Measurements from ENCODE around the gene DHDH.

- TF ChIP-seq, protein P1, sequence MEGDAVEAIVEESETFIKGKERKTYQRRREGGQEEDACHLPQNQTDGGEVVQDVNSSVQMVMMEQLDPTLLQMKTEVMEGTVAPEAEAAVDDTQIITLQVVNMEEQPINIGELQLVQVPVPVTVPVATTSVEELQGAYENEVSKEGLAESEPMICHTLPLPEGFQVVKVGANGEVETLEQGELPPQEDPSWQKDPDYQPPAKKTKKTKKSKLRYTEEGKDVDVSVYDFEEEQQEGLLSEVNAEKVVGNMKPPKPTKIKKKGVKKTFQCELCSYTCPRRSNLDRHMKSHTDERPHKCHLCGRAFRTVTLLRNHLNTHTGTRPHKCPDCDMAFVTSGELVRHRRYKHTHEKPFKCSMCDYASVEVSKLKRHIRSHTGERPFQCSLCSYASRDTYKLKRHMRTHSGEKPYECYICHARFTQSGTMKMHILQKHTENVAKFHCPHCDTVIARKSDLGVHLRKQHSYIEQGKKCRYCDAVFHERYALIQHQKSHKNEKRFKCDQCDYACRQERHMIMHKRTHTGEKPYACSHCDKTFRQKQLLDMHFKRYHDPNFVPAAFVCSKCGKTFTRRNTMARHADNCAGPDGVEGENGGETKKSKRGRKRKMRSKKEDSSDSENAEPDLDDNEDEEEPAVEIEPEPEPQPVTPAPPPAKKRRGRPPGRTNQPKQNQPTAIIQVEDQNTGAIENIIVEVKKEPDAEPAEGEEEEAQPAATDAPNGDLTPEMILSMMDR (IDR thresholded peaks at IDR 0.05): no peak
- TF ChIP-seq POLR2A (IDR thresholded peaks at IDR 0.05): no peak
These were observed 43.6 kb downstream of the DHDH start for GRCh38 chr19:48977061-48977460.
